NOMO-1 treated with DMSO at 0.1 percent for 48 hours (cell line): Measurements from ENCODE around the gene EXOC4.

Experiments used
- DNase-seq: peaks from one replicate; lab custom pipeline; 2025; ENCODE audit not compliant: unreplicated experiment; lab: John Stamatoyannopoulos, UW

EXOC4 gene

DNA sequence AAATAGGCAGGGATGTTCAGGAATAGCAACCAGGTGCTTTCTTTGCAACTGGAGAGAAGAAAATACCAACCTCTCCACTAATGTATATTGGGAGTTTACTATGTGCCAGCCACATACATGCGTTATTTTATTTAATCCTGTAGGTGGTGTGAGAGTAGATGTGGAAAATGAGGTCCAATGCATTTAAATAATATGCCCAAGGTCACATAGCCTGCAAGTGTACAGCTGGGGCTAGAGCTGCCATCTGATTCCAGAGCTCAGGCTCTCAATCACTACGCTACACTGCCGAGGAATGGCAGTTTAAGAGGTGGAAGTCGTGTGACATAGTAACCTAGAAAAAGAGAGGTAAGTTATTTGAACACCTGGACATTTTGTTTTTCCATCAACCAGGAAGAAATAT is 277.0 kb downstream of the EXOC4 start:
- DNase-seq = no peak

DNA sequence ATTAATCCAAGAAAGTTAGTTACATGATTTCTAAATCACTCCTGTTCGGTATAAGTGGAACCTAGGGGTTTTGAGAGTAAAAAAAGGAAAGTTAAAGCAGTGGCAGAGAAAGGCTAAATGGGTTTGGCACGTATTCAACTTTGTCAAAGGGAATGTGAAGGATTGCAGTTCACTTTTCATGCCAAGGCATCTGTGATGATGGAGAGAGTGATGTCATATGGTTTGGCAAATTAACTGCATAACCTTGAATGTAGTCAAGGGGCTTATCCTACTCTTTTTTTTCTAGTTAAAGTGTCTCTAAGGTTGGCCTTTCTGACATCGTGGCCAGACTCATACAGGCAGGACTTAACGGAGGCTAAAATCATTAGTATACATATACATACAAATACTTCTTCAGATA is 277.8 kb downstream of the EXOC4 start:
- no peak for DNase-seq

DNA sequence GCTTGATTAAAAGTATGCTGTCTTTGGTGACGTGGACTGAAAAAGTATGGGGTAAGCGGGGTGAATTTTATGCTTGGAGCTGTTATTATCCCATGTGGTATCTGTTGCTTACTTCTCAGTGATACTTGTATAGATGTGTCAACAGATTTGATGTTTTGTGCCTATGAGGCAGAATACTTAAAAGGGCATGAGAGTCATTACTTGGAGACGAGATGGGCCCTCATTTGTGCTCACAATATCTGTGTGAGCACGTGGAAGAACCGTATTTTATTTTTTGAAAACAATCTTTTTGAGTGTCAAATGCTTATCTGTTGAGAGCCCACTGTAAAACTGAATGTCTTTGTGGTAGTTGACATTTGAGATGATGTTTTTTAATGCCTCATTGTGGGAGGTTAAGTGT is 281.9 kb downstream of the EXOC4 start:
- no peak for DNase-seq

DNA sequence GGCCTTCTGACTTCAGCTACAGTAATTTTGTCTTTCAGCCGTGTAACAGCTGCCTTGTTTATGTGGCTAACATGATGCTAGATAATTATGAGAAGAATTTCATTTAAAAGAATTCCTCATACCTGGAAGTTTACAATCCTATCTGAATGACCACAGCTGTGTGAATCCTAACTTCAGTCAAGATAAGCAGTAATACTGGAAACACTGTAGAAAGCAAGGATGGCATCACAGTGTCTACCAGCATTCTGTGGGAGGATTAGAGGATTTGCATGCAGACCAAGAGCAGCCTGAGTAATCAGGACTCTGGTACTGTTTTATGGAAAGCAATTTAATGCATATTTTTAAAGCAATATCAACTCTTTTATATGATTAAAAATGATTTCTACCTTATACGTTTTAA is 282.4 kb downstream of the EXOC4 start:
- no peak for DNase-seq

DNA sequence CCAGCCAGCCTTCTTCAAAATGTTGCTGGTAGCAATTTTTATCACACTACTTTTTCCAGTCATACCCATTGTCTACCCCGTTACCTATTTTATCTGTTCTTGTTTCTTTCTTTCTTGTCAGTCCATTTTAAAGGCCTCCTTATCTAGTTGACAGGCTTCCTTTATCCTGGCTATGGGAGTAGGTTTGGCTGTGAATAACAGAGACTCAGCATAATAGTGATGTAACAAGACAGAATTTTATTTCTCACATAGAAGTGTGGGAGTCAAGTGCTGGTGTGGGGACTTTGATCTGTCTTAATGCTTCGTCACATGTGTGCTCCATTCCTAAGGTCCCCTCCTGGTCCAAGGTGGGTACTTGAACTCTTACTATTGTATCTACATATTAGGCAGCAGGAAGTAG is 283.6 kb downstream of the EXOC4 start:
- DNase-seq = no peak

DNA sequence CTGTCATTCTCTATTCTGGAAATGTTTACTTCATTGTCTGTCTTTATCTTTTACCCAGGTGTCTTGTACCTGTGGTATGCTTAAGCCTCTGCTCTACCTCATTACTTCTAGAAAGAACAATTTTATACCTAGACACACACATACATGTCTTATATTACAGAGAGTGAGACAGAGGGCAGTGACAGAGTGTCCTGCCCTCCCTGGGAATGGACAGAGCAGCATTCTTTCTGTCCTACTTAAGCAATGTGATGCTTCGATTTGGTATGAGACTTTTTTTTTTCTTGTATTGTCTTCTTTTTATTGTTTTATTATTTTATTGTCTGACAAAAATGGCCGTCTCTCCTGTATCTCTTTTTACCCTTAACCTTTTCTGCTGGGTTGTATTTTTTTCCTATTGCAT is 286.1 kb downstream of the EXOC4 start:
- no peak for DNase-seq

DNA sequence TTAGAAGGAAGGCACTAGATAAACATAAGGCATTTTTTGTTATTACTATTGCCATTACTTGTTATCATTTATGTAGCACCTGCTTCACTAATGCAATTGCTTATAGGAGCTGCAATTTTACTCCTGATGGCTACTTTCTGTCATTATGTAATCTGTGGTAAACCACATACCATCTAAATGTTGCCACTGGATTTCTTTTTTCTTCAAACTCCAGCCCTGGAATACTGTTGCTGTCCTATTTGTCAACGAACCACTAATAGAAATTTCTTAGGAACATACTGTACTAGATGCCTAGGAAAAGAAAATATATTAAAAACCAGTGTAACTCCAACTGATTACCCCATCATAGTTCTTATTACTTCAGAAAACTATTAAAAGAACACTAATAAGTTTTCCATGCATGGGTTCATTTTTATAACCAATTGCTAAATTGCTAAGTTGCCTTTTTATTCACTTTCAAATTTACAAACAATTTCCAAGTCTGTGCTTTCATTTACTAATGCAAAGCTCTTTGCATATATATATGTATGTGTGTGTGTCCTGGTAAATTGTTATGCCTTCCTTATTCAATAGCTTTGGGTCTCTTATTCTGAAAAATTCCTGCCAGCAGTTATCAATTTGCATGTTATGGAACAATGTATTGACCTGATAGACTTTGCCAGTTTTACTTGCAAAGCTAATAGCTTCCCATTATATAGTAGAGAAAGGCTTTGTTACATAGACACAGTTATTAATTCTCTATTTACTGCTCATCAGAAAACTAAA is 287.4 kb downstream of the EXOC4 start:
- no peak for DNase-seq

DNA sequence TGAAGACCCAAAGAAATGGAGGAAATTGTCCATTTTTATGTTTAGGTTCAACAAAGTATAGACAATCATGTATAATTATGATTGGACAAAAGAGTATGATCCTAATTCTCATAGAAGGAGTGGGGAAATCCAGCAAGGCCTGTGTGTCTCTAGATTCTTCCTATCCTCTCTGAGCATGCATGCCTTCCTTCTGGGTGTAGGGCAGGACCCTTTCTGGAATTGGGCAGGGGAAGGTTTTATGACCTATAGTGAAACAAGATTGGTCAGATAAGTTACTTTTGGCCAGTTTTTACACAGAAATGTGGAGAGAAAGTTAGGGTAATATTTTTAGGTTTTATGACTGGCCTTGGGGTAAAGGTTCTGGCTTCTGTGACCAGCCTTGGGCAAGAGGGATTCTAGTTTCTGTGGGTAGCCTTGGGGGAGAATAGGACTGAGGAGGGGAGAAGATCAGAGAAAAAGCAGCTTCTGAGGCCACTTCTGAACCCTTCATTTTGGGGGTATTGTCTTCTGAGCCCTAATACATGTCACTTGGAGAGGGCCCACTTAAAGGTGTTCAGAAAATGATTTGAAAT is 289.4 kb downstream of the EXOC4 start:
- no peak for DNase-seq

DNA sequence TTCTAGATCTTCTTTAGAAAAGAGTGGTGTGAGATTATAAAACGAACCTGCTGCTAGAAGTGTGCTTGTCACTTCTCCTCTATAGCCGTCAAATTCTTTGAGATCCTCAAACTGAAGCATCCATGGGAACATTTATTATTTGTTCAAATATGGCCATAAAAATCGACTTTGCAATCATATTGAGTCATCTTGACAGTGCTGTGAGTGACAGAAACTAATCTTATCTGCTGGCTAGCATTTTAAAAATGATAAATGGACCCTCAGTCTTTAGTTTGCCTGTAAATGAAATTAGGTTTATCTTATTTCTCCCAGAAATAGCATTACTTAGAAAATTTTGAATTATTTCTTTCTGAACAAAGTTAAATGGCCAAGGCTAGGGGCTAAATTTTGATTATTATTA is 290.8 kb downstream of the EXOC4 start:
- no peak for DNase-seq

DNA sequence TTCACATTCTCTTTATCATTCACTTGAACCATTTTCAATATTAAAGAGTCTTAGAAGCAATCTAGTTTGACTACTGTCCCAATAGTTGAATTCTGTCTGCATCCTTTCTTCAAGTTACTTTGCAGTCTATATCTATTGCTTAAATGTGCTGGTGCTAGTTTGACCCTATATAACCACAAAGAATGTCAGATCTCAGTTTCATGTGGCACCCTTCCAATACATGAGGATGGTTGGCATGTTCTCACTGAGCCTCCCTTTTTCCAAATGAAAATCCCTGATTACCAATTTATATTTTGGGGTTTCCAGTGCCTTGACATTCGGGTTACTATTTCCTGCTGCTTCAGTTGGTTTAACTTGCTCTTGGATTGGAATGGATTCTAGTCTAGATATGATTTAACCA is 292.7 kb downstream of the EXOC4 start:
- DNase-seq = no peak

DNA sequence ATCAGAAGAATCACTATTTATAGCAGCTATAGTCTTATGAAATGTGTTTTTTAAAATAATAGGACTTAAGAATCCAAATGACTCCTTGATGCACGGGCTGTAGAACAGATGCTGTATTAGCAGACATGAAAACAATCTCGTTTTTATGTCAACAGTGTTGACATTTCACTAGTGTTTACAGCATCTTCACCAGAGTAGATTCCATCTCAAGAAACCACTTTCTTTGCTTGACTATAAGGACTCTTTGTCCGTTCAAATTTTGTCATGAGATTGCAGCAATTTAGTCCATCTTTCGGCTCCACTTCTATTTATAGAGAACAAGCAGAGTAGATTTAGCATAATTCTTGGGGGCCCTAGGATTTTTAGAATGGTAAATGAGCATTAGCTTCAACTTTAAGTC is 295.1 kb downstream of the EXOC4 start:
- no peak for DNase-seq

DNA sequence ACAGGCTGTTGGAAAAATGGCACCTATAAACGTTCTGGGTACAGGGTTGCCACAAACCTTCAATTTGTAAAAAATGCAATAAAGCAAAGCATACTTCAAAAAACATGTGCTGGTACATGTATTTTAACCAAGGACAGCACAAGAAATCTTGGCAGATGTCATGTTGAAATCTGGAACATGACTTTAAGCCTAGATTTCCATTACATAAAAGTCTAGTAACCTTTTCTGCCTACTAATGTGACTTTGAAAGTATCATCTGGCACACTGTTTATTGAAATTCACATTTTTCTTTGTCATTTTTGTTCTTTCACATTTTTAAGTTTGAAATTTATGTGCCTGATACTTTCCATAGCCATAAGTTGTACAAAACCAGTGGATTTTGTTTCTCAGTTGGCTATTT is 296.8 kb downstream of the EXOC4 start:
- no peak for DNase-seq

DNA sequence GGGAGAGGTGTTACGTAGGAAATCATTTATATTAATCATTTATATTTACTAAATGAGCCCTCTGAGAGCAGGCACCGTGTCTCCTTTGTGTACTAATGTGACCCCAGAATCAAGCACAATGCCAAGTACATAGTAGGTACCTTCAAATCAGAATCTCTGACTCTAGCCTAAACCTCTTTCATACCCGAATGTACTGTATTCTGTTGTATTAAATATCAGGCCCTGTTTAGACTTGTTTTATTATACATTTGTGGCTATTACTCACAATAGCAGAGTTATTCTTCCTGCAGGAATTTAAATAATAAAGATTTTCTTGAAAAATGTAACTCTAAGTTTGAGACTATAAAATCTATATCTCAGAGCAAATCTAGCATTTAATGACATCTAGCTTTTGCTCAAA is 297.3 kb downstream of the EXOC4 start:
- DNase-seq = no peak

DNA sequence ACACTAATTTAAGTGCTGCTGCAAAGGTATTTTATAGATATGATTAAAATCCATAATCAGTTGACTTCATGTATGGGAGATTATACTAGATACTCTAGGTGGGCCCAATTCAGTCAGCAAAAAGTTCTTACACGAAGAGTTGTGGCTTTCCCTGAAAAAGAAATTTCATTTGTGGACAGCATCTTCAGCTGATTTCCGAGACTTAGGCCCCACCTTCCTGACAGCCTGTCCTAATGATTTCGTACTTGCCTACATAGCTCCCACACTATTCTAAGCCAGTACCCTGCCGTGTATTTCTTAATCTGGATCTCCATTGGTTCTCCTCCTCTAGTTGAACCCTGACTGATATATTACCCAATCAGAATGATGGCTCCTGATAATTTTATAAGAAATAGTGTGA is 297.9 kb downstream of the EXOC4 start:
- DNase-seq = no peak

DNA sequence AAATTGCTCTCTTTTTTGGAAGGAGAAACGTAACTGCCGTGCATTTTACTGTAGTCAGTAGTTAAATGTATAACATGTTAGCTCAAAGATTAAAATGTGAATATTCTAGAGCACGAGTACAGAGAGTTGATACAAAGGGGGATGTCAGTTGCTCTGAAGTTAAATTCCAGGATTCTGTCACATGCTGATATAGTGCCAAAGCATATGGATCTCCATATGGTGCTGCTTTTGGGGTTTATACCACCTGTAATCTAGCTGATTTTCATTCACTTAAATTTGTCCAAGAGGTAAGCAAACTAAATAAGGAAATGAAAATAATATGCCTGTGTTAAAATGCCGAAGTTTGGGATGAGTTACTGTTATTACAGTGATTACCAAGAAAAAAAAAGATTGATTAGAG is 298.6 kb downstream of the EXOC4 start:
- DNase-seq = no peak

DNA sequence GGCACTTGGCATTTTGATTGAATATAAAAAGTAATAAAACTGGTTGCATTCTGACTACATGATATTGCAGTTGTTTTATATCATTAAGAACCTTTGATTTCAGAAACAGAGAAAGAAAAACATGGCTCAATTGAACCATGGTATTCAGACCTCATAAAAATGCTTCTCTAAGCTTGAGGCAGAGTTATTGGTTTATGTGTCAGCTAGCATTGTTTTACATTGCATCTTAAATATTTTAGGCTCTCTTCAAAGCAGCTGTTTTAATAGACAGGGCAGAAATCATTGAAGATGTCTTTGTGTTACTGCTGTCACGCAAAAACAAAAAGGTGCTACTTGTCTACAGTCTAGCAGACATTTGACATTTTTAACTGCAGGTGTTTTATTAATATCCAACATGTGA is 299.2 kb downstream of the EXOC4 start:
- no peak for DNase-seq

DNA sequence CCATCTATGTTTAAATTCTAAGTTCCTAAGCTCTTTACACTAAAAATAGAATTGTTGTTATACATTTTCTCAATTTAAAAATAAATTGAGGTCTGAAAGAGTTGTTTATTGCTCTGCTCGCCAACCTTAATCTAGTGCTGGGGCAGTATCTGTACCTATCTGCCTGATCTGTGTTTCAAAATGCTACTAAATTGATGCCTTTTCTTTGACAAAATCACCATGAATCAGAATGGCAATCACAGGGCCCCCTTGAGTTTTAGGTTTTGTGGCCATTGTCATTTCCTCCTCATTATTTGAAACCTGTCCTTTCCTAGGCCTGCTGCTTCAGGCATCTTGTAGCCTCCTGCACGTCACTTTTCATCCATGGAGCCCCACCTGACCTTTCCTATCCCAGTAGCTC is 301.5 kb downstream of the EXOC4 start:
- no peak for DNase-seq

DNA sequence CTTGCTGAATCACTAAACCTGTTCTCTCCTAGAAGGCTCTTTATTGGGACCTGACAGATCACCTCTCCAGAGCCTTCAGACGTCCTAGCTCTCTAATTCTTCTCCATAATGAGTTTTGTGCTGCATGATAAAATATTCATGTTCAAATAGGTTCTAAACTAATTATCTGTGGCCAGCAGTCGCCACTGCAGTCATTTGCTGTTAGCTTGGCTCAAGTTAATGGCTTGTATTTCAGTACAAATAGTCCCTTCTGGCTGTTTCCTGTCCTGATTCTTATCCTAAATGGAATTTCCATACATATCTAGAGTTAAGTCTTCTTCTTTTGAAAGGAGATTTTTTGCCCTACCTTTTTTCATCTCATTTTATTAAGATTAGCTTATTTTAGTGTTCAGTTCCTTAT is 303.2 kb downstream of the EXOC4 start:
- DNase-seq = no peak

DNA sequence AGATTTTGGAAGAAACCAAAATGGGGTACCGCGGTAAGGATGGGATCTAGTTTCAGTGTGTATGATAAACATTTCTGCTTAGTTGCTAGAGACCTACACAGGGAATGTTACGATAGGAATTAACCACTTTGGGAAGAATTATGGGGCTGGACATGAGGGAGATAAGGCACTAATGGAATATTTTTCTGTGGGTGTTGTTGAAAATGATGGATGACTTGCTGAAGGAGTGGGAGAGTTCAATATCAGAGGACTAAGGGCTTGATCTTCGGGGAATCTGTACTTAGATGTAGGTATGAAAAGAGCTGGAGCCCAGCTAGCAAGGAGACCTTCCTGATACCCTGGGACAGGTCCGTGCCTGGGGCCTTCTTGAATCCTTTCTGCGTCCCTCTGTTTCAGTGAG is 303.7 kb downstream of the EXOC4 start:
- DNase-seq = no peak

DNA sequence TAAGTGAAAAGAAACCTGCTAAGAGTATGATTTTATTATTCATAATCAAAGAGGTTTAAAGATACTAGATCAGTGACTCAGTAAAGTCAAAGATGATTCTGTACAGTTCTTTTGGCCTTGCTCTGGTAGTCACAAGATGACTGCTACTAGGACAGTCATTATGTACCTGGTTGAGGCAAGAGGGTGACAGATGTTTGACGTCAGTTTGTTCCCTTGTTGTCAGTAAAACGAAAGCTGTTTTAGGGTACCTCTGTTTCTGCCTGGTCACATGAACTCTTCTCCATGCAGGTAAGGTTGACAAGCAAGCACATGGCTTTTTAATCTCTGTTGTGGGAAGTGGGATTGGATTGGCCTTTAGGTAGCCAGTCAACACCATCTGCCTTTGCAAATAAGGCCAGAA is 308.0 kb downstream of the EXOC4 start:
- DNase-seq = no peak

DNA sequence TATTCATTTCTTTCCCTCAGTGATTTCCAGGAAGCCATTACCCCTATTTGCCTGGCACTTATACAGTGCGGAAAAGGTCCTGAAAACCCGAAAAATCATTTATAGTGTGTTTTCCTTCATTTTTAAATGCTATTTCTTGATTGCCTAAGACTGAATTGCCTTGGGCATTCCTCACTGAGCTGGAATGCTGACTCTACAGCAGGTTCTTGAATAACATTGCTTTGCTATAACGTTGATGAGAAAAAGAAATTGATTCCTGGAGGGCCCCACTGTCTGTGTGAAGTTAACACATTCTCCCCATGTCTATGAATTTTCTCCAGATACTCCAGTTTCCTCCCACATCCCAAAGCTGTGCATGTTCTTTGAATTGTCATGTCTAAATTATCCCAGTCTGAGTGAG is 308.5 kb downstream of the EXOC4 start:
- DNase-seq = no peak

DNA sequence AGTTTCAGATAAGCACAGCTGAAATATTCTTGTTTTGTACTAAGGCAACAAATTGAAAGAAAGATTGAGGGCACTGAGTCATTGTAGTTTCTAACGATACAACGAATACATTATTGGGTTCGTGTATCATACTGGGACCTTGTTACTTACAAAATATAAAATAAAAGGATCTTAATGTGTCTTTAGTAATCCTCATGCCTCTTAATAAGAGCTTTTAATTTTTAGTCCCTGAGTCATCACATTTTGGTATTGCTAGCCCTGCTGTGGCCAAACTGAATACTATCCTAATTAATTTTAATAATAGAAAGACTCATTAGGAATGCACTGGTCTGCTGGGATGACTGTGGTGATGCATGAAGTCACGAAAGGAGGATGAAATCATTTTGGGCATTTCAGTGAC is 309.7 kb downstream of the EXOC4 start:
- no peak for DNase-seq

DNA sequence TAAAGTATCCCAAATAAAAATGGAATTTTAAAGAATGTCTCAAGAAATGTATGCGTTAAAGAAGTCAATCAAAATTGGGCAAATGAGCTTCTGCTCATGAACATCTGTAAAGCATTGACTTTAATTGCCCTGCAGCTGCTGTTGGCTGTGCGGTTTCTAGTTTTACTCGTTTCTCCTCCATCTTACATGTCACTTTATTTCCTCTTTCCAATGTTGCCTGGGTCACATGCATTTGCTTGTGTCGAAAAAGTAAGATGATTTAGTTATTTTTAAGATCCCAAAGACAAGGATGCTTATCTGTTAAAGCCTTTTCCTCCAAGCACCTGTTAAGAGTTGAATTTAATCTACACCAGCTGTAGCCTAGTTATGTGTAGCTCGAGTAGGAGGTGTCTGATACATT is 310.4 kb downstream of the EXOC4 start:
- peak; percentile 35 for DNase-seq
